Kidney (tissue), 14 donors: ENCODE data around the gene DTD1. TPM values are rescaled to one million over a fixed set of nuclear protein-coding genes. Genes with fewer than 3 reads are reported as not detected.

Source experiments
- DNase-seq, 5 donors: peaks; one replicate each; pipeline ENCODE4 v3.0.0-alpha.2; 2013 to 2020
- FAIRE-seq: peaks from 2 replicates; lab custom pipeline; 2012; peaks lifted over from hg19 to GRCh38; lab: Jason Lieb, UNC
- H3K27ac ChIP-seq, 2 donors: one replicate each; pipeline ENCODE4 v1.7.0; 2013; ENCODE audit warnings: low read depth in 2 of 2, low read length in 2 of 2, inconsistent platforms in 1 of 2
- H3K27me3 ChIP-seq: one replicate; pipeline ENCODE4 v1.7.1; 2013; ENCODE audit warnings: low read length, inconsistent platforms; ENCODE audit not compliant: control insufficient read depth, insufficient read depth
- H3K36me3 ChIP-seq, 3 donors: one replicate each; pipeline versions ENCODE4 v1.7.0 to v1.7.1; 2013; ENCODE audit warnings: low read length in 3 of 3, control low read depth in 1 of 3, inconsistent platforms in 1 of 3; ENCODE audit not compliant: insufficient read depth in 3 of 3, control insufficient read depth in 2 of 3
- H3K4me1 ChIP-seq, 3 donors: one replicate each; pipeline versions ENCODE4 v1.7.0 to v1.7.1; 2013; ENCODE audit warnings: low read length in 3 of 3, inconsistent platforms in 1 of 3, low read depth in 1 of 3; ENCODE audit not compliant: control insufficient read depth in 2 of 3, insufficient read depth in 2 of 3
- H3K4me3 ChIP-seq, 3 donors: one replicate each; pipeline versions ENCODE4 v1.7.0 to v1.8.1; 2013; ENCODE audit warnings: low read length in 3 of 3, control low read depth in 1 of 3, inconsistent platforms in 1 of 3
- H3K9ac ChIP-seq, 3 donors: one replicate each; pipeline versions ENCODE4 v1.7.0 to v1.7.1; 2013; ENCODE audit warnings: low read length in 3 of 3, control low read depth in 1 of 3, inconsistent platforms in 1 of 3
- H3K9me3 ChIP-seq, 3 donors: one replicate each; pipeline versions ENCODE4 v1.7.0 to v1.7.1; 2013; ENCODE audit warnings: low read length in 3 of 3, control low read depth in 1 of 3, inconsistent platforms in 1 of 3; ENCODE audit not compliant: control insufficient read depth in 2 of 3, insufficient read depth in 1 of 3
- CTCF ChIP-seq: IDR thresholded peaks from 3 replicates; pipeline ENCODE4 v1.5.1; 2012; ENCODE audit warnings: mild to moderate bottlenecking, moderate library complexity, borderline replicate concordance; ENCODE audit not compliant: insufficient read depth; ENCODE audit errors: extremely low read depth
- intact Hi-C: fragments of 100-400 bp; cut with DNase I; formaldehyde crosslinking; loops from one replicate; pipeline ENCODE4 v1.11.1; 2022
- polyA plus RNA-seq: library from polyadenylated mRNA; stranded (reverse); fragments of 350-450 nt; fragmentation: Illumina TruSeq; extraction: RNeasy Lipid Tissue Mini Kit (QIAGEN cat#74804); gene quantifications from one replicate; pipeline ENCODE4 v1.2.3, GENCODE V29; 2014; ENCODE audit warnings: low read depth, low replicate concordance; ENCODE audit not compliant: insufficient read depth
- total RNA-seq: library from RNA; stranded (reverse); fragmentation: NEBNext Ultra II Directional; extraction: Animal tissue kit (Norgen Biotek cat#: 25700); gene quantifications from one replicate; pipeline ENCODE4 v1.2.1, GENCODE V29; 2021
- donor health status: control.
- donor health status: control.
- donor health status: control.
- donor health status: control.
- donor health status: control.
- donor health status: DM: yes; HTN: yes; CAD: no.
- donor health status: Normal renal cell carcinoma (clear cell type).

The DTD1 gene
- total and polyA plus RNA-seq, 2 donors from 2014 or later, result 45.3 to 47.4 TPM

- Histone ChIP-seq H3K4me1 (peaks cover 0 to 7% (median 0%) of the 10 kb centered on the region in 3 donors), H3K9ac (no peak overlapping the region), H3K27ac (no peak overlapping the region), H3K9me3 (no peaks in the 10 kb centered on the region), H3K36me3 (no peaks in the 10 kb centered on the region), H3K27me3 (no peaks in the 10 kb centered on the region), H3K4me3 (no peak overlapping the region)
- intact Hi-C loops, result no loop called here
- TF ChIP-seq CTCF, result no peak
- DNase-seq (no peak), FAIRE-seq (no peak)
Measured at GRCh38 chr20:18637224-18637623, 49.4 kb downstream of the DTD1 start.

- DNase-seq, result no peak
- no peak overlapping the region for H3K9ac ChIP-seq
- H3K36me3 ChIP-seq, result no peaks in the 10 kb centered on the region
- no peak for FAIRE-seq
- no peak for TF ChIP-seq CTCF
- H3K27me3 ChIP-seq, result no peaks in the 10 kb centered on the region
- intact Hi-C loops, result no loop called here
- H3K4me1 ChIP-seq, result peaks cover 0 to 3% (median 0%) of the 10 kb centered on the region in 3 donors
- H3K4me3 ChIP-seq, result no peak overlapping the region
- H3K27ac ChIP-seq, result no peak overlapping the region
- H3K9me3 ChIP-seq, result no peaks in the 10 kb centered on the region
Measured at GRCh38 chr20:18638768-18639167, 50.9 kb downstream of the DTD1 start.

- DNase-seq (peak in 2 of 5 donors; percentile 57 to 58), FAIRE-seq (peak; percentile 23)
- H3K4me3 ChIP-seq, result no peak overlapping the region
- intact Hi-C loops, result no loop called here
- no peaks in the 10 kb centered on the region for H3K36me3 ChIP-seq
- H3K9me3 ChIP-seq, result no peaks in the 10 kb centered on the region
- peaks cover 0 to 2% (median 0%) of the 10 kb centered on the region in 3 donors for H3K4me1 ChIP-seq
- TF ChIP-seq CTCF, result no peak
- no peak overlapping the region for H3K9ac ChIP-seq
- H3K27ac ChIP-seq, result peak overlapping the region in 1 of 2 donors; percentile 7
- no peaks in the 10 kb centered on the region for H3K27me3 ChIP-seq
Measured at GRCh38 chr20:18639501-18639979, 51.7 kb downstream of the DTD1 start.
